NT2/D1 (cell line): ENCODE measurements around the gene COL23A1.

ENCODE experiments used
- SUZ12 ChIP-seq: IDR thresholded peaks from 2 replicates; pipeline ENCODE4 v1.6.1; 2011; ENCODE audit not compliant: insufficient read length, insufficient read depth; ENCODE audit errors: extremely low read depth
- YY1 ChIP-seq: IDR thresholded peaks from 2 replicates; pipeline ENCODE4 v1.6.1; 2011; ENCODE audit not compliant: insufficient read length, insufficient read depth
- ZNF274 ChIP-seq: IDR thresholded peaks from 2 replicates; pipeline ENCODE4 v1.6.1; 2011; ENCODE audit warnings: mild to moderate bottlenecking, low read depth, low read length

DNA sequence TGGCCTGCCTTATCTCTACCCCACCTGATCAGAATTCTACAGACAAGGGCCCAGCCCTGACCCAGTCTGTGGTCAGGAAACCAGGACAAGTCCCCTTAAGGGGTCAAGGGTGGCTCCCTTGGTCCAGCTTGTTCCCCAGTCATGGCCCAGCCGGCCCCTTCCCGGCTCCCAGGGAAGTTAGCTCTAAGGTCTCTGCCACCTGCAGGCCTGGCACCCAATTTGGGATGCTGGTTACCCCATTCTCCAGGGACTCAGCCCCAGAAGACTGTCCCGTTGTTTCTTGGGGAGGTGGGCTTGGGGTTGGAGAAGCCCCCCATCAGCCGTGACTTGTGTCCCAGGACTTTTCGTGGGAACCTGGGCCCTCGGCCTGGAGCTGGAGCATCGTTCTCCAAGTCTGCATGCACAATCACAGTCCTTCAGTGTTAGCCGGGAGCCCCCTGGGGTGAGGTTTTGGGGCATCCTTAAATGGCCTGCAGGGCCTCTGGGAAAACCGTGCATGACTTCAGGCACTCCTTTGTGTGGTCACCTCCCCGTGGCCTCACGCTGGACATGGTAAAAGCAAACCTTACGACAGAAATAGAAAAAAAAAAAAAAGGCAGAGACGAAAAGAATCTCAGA, 206.8 kb downstream of the COL23A1 start:
- TF ChIP-seq YY1 = no peak
- no peak for TF ChIP-seq SUZ12
- no peak for TF ChIP-seq ZNF274
